Measurements from ENCODE around the gene S100A5. TPM values are rescaled to one million over a fixed set of nuclear protein-coding genes. Genes with fewer than 3 reads are reported as not detected.

Gene S100A5
- total RNA-seq, 1 donor from 2014 or later: not detected

GRCh38 chr1:153544453-153545066, 3.8 kb upstream of the S100A5 start:
- Mint-ChIP-seq H3K27ac (ENCODE audit: unreplicated experiment) (peak overlapping the region; percentile 97), H3K36me3 (ENCODE audit: low read depth) (no peaks in the 10 kb centered on the region), H3K4me1 (peaks cover 47% of the 10 kb centered on the region), H3K4me3 (peak overlapping the region; percentile 54), H3K9me3 (no peaks in the 10 kb centered on the region), H3K27me3 (ENCODE audit: low read depth) (no peaks in the 10 kb centered on the region)
- no peak for DNase-seq (ENCODE audit: low read depth, low spot score)
- no peak for TF ChIP-seq CTCF (conservative IDR thresholded peaks at IDR 0.05)

GRCh38 chr1:153543736-153544135, 3.0 kb upstream of the S100A5 start:
- no peak for TF ChIP-seq CTCF (conservative IDR thresholded peaks at IDR 0.05)
- Mint-ChIP-seq H3K4me1 (peaks cover 39% of the 10 kb centered on the region), H3K36me3 (ENCODE audit: low read depth) (no peaks in the 10 kb centered on the region), H3K4me3 (no peak overlapping the region), H3K9me3 (no peaks in the 10 kb centered on the region), H3K27me3 (ENCODE audit: low read depth) (no peaks in the 10 kb centered on the region), H3K27ac (ENCODE audit: unreplicated experiment) (no peak overlapping the region)
- DNase-seq (ENCODE audit: low read depth, low spot score): no peak

DNA sequence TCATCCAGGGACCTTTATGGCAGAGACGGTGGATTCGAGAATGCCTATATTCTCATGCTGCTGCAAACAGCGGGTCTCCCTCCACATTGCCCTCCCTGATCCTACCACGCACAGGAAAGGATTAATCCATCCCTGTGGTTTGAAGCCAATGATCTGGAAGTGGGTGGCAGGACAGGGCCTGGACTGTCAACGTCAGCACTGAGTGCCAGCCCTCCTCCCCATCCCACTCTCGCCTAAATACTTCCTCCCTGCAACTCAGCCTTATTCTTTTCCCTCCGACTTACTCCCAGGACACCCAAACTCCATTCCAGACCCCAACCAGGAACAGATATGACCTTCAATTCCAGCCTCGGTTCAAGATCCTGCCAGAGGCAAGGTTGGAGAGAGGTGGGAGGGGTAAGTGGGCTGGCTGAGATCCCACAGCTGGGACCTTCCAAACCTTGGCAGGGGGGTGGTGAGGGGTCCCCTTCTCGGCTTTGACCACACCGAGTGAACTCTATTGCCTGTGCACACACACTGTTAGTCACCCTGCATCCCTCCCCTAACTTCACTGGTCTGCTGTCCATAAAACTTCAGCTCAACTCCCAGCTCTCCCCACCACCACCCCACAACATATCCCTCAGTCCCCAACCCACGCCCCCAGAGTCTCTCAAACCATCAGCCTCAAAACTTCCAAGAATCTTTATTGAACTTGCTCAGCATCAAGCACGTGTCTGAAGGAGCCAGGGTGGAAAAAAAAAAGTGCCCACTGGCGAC, 2.4 kb upstream of the S100A5 start:
- no peak overlapping the region for H3K27ac Mint-ChIP-seq (ENCODE audit: unreplicated experiment)
- H3K27me3 Mint-ChIP-seq (ENCODE audit: low read depth): no peaks in the 10 kb centered on the region
- no peak for TF ChIP-seq CTCF (conservative IDR thresholded peaks at IDR 0.05)
- H3K4me3 Mint-ChIP-seq: no peak overlapping the region
- H3K36me3 Mint-ChIP-seq (ENCODE audit: low read depth): no peaks in the 10 kb centered on the region
- peaks cover 34% of the 10 kb centered on the region for H3K4me1 Mint-ChIP-seq
- DNase-seq (ENCODE audit: low read depth, low spot score): no peak
- no peaks in the 10 kb centered on the region for H3K9me3 Mint-ChIP-seq

- H3K9me3 Mint-ChIP-seq: no peaks in the 10 kb centered on the region
- peak overlapping the region; percentile 85 for H3K27ac Mint-ChIP-seq (ENCODE audit: unreplicated experiment)
- TF ChIP-seq CTCF (conservative IDR thresholded peaks at IDR 0.05): no peak
- H3K27me3 Mint-ChIP-seq (ENCODE audit: low read depth): no peaks in the 10 kb centered on the region
- no peaks in the 10 kb centered on the region for H3K36me3 Mint-ChIP-seq (ENCODE audit: low read depth)
- H3K4me1 Mint-ChIP-seq: peaks cover 27% of the 10 kb centered on the region
- DNase-seq (ENCODE audit: low read depth, low spot score): no peak
- no peak overlapping the region for H3K4me3 Mint-ChIP-seq
Measured at GRCh38 chr1:153541641-153542590, 1.2 kb upstream of the S100A5 start.

DNA sequence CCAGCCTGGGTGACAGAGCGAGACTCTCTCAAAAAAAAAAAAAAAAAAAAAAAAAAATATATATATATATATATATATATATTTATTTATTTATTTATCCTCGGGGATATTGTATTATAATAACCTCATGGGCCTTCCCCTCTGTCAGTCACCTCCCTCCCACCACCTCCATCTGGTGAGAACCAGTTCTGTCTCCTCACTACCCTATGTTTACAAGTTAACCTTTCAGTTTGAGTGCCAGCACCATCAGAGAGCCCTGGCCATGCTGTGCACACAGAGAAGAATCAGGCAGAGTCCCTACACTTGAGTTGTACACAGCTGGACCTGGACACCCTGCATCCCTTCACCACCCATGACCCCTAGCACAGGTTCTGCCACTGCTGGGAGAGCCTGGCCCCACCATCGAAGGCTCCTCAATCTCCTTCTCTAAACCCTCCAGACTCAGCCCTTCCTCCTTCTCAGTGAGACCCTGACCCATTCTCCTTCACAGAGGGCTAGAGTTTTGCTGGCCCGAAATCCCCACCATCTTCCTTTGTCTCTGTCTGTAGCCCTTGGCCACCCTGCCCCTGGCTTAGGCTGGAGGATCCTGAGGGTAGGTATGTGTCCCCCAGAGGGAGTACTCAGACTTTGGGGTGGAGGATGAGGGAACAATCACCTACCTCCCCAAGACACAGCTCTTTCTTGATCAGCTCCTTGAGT, 1.2 kb downstream of the S100A5 start:
- peaks cover 10% of the 10 kb centered on the region for H3K4me1 Mint-ChIP-seq
- DNase-seq (ENCODE audit: low read depth, low spot score): no peak
- TF ChIP-seq CTCF (conservative IDR thresholded peaks at IDR 0.05): no peak
- no peaks in the 10 kb centered on the region for H3K9me3 Mint-ChIP-seq
- no peaks in the 10 kb centered on the region for H3K27me3 Mint-ChIP-seq (ENCODE audit: low read depth)
- no peak overlapping the region for H3K4me3 Mint-ChIP-seq
- no peaks in the 10 kb centered on the region for H3K36me3 Mint-ChIP-seq (ENCODE audit: low read depth)
- peak overlapping the region; percentile 82 for H3K27ac Mint-ChIP-seq (ENCODE audit: unreplicated experiment)
